ENCODE data around the gene SEC23IP.
"Not testable (repeated sequence)": the region's sequence is repeated elsewhere in the genome, so short reads cannot be mapped to it uniquely, and the experiment has no call there.

Gene SEC23IP

GRCh38 chr10:119892188-119893065, at the start of gene SEC23IP:
Gene SEC23IP, plus strand, starts transcription at chr10:119892730. Its CDS starts 53 bp downstream, at chr10:119892783.
- peak; percentile 97 for DNase-seq

- no peak for DNase-seq
Measured at GRCh38 chr10:119845656-119846055, 46.9 kb upstream of the SEC23IP start.

- no peak for DNase-seq
Measured at GRCh38 chr10:119849031-119849789, 43.3 kb upstream of the SEC23IP start.

- DNase-seq: no peak
Measured at GRCh38 chr10:119849944-119850343, 42.6 kb upstream of the SEC23IP start.

GRCh38 chr10:119852277-119852676, 40.3 kb upstream of the SEC23IP start:
- no peak for DNase-seq

GRCh38 chr10:119852822-119853221, 39.7 kb upstream of the SEC23IP start:
- no peak for DNase-seq

GRCh38 chr10:119853574-119853973, 39.0 kb upstream of the SEC23IP start:
- DNase-seq: no peak

- DNase-seq: no peak
Measured at GRCh38 chr10:119858063-119858462, 34.5 kb upstream of the SEC23IP start.

- no peak for DNase-seq
Measured at GRCh38 chr10:119859420-119860258, 32.9 kb upstream of the SEC23IP start.

GRCh38 chr10:119860866-119861607, 31.5 kb upstream of the SEC23IP start:
- no peak for DNase-seq

- no peak for DNase-seq
Measured at GRCh38 chr10:119862524-119862923, 30.0 kb upstream of the SEC23IP start.

GRCh38 chr10:119863951-119864565, 28.5 kb upstream of the SEC23IP start:
- no peak for DNase-seq

GRCh38 chr10:119865699-119866240, 26.8 kb upstream of the SEC23IP start:
- DNase-seq: no peak

- no peak for DNase-seq
Measured at GRCh38 chr10:119867317-119867716, 25.2 kb upstream of the SEC23IP start.

GRCh38 chr10:119869398-119869797, 23.1 kb upstream of the SEC23IP start:
- DNase-seq: not testable (repeated sequence)

GRCh38 chr10:119871881-119872609, 20.5 kb upstream of the SEC23IP start:
- DNase-seq: peak; percentile 41

- no peak for DNase-seq
Measured at GRCh38 chr10:119872610-119872859, 20.0 kb upstream of the SEC23IP start, which contains the start of gene MCMBP. Gene MCMBP, minus strand, starts transcription at chr10:119872843. Its CDS starts 259 bp downstream, at chr10:119872584.

GRCh38 chr10:119872860-119873681, 19.5 kb upstream of the SEC23IP start:
- peak; percentile 94 for DNase-seq

GRCh38 chr10:119878524-119878923, 14.0 kb upstream of the SEC23IP start:
- DNase-seq: no peak

Measured in right hindlimb (tissue), 1 donor.